HG02885 (cell line): ENCODE data around the gene CFAP410.
"Not testable (repeated sequence)": the region's sequence is repeated elsewhere in the genome, so short reads cannot be mapped to it uniquely, and the experiment has no call there.

Experiments
- ATAC-seq: cut with Tn5 transposase; IDR thresholded peaks from one replicate; pipeline ENCODE4 v1.9.1; 2021; ENCODE audit warnings: mild to moderate bottlenecking; ENCODE audit not compliant: unreplicated experiment, poor library complexity

CFAP410 gene

GRCh38 chr21:44352253-44352860, 13.2 kb upstream of the CFAP410 start:
- ATAC-seq: no peak

- no peak for ATAC-seq
Observed at GRCh38 chr21:44351535-44352252, 12.5 kb upstream of the CFAP410 start.

GRCh38 chr21:44350773-44351481, 11.7 kb upstream of the CFAP410 start:
- ATAC-seq: no peak

- ATAC-seq: no peak
Observed at GRCh38 chr21:44349847-44350772, 10.9 kb upstream of the CFAP410 start.

GRCh38 chr21:44349416-44349846, 10.2 kb upstream of the CFAP410 start:
- no peak for ATAC-seq

GRCh38 chr21:44348861-44349260, 9.7 kb upstream of the CFAP410 start:
- ATAC-seq: no peak

GRCh38 chr21:44347911-44348451, 8.8 kb upstream of the CFAP410 start:
- no peak for ATAC-seq

GRCh38 chr21:44345495-44345894, 6.3 kb upstream of the CFAP410 start:
- ATAC-seq: no peak

- no peak for ATAC-seq
Observed at GRCh38 chr21:44344541-44345183, 5.5 kb upstream of the CFAP410 start.

- not testable (repeated sequence) for ATAC-seq
Observed at GRCh38 chr21:44342981-44343380, 3.8 kb upstream of the CFAP410 start.

- ATAC-seq: not testable (repeated sequence)
Observed at GRCh38 chr21:44341726-44342458, 2.7 kb upstream of the CFAP410 start.

GRCh38 chr21:44337941-44338895, 972 bp downstream of the CFAP410 start:
- no peak for ATAC-seq

- no peak for ATAC-seq
Observed at GRCh38 chr21:44337449-44337848, 1.7 kb downstream of the CFAP410 start.

- no peak for ATAC-seq
Observed at GRCh38 chr21:44335266-44336059, 3.7 kb downstream of the CFAP410 start.

GRCh38 chr21:44334329-44335030, 4.7 kb downstream of the CFAP410 start:
- no peak for ATAC-seq

GRCh38 chr21:44333509-44334328, 5.5 kb downstream of the CFAP410 start:
- ATAC-seq: no peak
